GM19025 (cell line): Measurements from ENCODE around the gene PRSS58.

Source experiments
- ATAC-seq: cut with Tn5 transposase; IDR thresholded peaks from one replicate; pipeline ENCODE4 v1.9.1; 2021; ENCODE audit warnings: mild to moderate bottlenecking, low read depth, moderate library complexity; ENCODE audit not compliant: unreplicated experiment

PRSS58 gene, protein sequence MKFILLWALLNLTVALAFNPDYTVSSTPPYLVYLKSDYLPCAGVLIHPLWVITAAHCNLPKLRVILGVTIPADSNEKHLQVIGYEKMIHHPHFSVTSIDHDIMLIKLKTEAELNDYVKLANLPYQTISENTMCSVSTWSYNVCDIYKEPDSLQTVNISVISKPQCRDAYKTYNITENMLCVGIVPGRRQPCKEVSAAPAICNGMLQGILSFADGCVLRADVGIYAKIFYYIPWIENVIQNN

DNA sequence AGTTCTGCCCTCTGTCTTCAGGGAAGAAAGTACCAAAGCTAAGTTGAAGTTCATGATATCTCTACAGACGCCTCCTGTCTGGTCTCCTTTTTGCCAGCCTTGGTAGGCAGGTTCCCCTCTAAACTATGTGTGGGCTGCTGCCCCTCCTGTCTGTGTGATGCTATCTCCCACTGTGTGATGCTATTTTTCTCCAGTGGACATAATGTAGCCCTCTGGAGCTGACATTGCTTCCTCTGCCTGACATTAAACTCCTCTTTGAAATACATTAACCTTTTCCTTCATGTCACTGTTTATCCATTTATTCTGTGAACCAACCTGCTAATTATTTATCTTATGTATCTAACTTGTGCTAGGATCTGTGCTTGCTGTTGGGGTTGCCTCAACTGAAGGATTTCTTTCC lies at the start of gene PRSS58:
TSS of gene PRSS58 (minus strand) at position 101 of the 400 bp plus-strand sequence. CDS start 351 bp downstream, outside the sequence.
- ATAC-seq, result no peak

DNA sequence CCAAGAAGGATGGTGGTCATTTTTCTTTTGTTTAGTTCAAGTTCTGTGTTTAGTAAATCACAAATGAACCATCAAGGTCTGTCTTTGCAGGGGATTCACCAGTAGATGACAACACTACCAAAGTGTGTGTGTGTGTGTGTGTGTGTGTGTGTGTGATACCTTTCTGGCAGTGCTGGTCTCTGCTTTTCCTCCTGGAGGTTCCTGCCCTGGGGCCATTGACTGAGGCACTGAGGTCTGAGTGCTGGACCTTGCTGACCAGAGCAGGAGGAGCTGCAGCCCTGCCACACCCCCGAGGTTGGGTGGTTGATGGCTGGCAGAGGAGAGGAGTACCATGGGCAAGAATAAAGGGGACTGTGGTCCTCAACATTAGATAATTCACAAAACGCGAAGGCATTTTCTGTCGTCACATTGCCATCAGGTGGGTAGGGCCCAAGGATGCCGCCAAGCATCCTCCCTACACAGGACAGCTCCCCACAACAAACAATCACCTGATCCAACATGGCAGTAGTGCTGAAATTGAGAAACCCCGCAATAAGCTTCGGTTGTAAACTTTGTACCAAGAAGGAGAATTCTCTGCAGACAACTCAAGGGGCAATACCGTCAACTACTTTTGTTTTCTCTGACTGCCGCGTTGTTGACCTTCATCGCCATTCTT lies 49.5 kb upstream of the PRSS58 start:
- ATAC-seq, result no peak

DNA sequence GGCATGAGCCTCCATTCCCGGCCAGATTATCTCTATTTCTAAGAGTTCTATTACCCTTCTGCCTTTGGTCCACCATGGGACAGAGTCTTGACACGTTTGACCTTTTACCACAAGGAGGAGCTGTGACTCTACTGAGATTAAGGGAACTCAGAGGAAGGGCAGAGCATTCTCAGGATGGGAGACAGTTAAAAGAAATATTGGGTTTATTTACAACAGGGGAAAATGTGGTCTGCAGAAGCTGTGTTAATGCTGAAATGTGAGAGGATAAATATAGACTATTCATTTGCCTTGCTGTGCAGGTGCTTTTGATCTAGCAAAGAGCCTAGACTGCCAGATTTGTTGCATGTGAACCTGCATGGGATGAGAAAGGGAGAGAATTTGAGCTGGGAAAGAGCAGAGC lies 45.8 kb upstream of the PRSS58 start:
- ATAC-seq, result no peak

DNA sequence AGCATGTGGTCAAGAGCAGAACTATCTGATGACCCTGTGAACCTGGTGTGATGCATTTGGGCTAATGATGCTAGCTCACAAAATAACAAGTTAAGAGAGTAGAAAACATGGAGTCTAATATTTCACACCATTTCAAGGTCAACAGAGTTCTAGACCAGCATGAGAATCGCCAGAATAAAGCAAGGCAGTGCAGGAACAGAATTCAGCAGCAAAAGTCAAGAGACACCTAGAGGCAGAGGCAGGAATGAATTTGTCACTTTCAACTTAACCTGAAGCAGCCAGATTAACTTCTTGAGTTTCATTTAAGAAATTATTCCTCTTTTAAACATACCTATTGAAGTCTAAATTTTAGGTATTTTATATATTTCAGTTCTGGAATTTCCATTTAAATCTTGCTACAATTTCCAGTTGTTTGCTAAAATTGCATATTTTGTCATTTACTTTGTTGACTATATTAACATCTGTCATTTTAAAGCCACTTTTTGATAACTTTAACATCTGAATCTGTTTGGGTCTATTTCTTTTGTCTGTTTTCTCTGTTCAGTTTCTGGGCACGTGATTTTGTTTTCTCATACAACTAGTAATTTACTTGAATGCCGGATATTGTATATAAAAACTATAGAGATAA lies 44.2 kb upstream of the PRSS58 start:
- ATAC-seq, result no peak

DNA sequence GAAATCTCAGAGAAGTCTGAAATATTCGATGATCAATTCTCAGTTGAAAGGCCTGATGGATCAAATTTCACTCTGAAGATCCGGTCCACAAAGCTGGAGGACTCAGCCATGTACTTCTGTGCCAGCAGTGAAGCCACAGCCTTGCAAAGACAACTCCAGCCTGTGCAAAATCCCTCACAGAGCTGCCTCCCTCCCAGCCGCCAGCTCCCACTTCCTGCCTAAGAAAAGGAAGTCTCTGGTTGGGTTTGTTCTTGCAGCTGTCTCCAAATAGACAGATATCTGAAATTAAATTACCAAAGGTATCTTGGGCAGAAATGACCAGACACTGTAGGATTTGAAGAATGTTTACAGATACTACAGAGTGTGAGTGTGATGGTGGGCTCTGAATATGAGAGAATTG lies 43.4 kb upstream of the PRSS58 start:
- ATAC-seq, result no peak

DNA sequence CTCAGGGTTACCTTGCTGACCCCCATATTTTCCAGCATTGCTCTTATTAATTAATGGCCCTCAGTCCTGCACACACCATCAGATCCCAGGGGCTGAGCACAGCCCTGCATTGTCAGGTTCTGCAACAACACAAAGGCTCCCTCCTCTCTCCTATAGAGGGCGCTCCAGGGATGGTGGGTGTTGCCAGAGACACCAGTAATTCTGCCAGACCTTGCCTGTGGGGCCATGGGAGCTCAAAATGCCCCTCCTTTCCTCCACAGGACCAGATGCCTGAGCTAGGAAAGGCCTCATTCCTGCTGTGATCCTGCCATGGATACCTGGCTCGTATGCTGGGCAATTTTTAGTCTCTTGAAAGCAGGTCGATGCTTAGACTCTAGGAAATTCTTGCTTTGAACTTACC lies 42.8 kb upstream of the PRSS58 start:
- no peak for ATAC-seq

DNA sequence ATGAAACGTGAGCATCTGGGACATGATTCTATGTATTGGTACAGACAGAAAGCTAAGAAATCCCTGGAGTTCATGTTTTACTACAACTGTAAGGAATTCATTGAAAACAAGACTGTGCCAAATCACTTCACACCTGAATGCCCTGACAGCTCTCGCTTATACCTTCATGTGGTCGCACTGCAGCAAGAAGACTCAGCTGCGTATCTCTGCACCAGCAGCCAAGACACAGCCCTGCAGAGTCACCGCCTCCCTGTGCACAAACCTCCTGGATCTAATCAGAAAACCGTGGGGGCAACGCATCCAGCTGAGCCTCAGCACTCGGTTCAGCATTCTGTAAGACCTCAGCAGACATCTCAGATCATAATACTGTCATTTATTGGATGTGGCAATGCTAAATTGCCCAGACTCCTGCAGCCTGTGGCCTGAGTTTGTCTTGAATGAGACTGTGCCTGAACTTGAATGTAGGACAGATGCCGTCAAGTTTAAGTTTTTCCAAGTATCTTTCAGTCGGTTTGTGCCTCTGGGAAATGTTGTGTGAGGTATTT lies 41.5 kb upstream of the PRSS58 start:
- no peak for ATAC-seq

DNA sequence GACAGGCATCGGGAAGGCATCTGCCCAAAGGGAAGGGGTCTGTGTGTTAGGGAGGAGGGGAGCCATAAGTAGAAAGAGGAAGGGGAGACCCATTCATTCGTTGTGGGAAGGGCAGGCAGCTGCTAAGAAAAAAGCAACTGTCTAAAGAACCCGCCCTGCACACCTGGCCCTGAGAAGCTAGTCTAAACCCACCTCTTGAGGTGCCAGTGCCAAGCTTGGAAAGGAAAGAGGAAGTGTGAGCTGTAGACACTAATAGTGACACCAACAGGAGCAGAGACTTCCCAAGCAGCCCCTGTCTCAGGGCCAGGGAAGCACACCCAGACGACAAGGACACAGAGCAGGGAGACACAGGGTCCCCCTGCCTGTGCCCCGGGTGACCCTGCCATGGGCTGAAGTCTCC lies 40.8 kb upstream of the PRSS58 start:
- no peak for ATAC-seq

DNA sequence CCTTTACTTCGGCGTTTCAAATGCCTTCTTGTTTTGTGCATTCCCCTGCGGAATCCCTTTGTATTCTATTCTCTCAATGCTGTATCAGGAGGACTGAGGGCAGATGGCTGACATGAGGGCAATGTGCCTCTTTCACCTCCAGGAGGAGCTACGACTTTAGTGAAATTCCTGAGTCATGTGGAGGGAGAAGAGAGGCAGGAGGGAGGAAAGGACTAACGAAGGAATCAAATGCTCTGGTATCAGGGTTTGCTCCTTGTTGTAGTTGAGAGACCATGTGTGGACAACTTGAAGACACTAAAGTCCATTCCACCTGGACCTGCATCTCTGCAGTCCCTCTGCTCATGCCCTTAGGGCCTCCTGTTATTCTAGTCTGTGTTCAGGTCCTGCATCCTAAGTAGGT lies 40.2 kb upstream of the PRSS58 start:
- no peak for ATAC-seq

DNA sequence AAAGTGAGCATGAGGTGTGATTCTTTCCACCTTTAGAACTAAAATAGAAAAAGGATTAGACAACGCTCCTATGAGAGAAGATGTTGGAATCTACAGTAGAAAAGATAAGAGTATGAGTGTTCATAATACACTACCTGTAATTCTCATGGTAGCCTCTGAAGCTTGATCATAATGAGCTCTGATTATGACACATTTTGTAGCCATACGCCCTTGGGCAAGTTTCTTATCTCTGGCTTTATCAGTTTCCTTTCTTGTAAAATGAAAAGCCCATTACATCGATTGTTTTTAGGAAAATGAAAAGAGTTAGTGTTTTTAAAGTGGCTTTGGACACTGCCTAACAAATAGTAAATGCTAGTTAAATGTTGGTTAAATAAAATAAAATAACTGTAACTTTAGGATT lies 22.4 kb upstream of the PRSS58 start:
- ATAC-seq, result no peak

DNA sequence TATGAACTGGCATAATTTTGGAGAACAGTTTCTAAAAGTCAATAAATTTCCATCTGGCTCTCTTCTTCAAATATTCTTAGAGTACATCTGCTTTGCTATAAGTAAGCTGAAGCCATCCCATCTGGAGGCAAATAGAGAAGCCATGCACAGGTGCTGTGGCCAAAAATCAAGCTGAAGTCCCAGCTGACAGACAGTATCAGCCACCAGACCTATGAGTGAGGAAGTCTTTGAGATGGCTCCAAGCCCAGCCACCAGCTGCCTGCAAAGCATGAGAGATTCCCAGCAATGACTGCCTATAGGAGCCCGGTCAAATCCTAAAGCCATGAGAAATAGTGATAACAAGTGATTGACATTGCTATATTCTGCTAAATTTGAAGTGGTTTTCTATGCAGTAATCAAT lies 21.7 kb upstream of the PRSS58 start:
- ATAC-seq, result no peak

DNA sequence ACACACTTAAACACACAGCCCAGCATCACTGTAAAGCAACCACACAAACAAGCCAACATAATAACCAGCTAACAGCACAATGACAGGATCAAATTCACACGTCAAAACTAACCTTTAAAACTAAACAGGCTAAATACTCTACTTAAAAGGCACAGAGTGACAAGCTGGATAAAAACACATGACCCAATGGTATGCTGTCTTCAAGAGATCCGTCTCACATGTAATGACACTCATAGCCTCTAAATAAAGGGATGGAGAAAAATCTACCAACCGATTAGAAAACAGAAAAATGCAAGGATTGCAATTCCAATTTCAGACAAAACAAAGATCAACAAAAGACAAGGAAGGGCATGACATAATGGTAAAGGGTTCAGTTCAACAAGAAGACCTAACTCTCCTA lies 17.2 kb upstream of the PRSS58 start:
- ATAC-seq, result no peak

DNA sequence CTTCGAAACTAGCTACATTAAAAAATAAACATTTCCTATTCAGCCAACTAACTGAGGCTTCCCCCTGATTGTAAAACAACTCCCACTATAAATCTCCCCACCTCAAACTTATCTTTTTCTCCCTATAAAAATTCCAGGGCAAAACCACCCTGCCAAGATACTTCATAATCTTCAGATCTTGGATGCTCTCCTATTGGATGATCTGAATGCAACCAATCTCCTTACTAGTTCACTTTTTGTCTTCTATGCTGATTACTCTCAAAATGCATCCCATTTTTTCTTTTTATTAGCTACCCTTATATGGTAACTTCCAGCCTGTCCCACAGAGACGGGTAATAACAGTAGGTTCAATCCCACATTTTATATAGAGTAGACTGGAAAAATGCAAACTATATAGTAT lies 15.0 kb upstream of the PRSS58 start:
- no peak for ATAC-seq

DNA sequence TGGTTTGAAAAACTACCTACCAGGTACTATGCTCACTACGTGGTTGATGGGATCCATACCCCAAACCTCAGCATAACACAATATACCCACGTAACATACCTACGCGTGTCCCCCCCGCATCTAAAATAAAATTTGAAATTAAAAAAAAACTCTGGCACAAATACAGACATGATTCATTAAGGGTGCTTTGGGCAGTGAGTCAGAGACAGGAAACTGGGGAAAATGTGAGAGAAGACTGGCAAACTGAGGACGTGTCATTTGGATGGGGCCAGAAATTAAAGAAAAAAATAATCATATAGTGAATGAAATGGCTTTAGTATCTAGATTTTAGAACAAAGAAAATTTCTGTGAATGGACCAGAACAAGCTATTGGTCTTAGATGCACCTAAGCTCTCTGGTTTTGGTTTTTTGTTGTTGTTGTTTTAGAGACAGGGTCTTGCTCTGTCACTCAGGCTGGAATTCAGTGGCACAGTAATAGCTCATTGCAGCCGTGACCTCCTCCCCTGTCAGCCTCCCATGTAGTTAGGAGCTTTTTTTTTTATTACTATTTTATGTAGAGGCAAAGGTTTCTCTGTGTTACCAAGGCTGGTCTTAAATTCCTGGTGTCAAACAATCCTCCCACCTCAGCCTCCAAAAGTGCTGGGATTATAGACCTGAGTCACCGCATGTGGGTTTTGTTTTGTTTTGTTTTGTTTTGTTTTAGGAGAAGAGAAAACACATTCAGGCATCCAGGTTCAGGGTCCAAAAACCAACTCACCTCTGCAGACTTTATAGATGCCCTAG lies 5.9 kb upstream of the PRSS58 start:
- ATAC-seq, result no peak

DNA sequence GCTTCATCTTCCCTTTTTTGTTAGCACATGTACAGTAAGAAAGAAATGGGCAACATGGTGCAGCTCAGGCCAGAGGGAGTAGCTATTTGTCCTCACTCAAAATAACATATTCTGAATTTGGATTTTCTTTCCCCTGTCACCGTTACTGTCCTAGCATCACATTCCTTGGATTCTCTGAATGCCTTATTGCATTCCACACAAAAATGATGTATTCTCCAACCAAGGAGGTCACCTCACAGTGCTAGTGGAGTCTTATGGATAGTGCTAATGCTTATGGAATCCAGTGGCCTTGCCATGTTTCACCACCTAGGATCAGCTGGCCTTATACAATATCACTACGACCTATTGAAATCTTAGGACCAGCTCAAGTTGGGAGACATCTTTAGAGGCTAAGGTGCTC lies 7.2 kb downstream of the PRSS58 start:
- ATAC-seq, result no peak

DNA sequence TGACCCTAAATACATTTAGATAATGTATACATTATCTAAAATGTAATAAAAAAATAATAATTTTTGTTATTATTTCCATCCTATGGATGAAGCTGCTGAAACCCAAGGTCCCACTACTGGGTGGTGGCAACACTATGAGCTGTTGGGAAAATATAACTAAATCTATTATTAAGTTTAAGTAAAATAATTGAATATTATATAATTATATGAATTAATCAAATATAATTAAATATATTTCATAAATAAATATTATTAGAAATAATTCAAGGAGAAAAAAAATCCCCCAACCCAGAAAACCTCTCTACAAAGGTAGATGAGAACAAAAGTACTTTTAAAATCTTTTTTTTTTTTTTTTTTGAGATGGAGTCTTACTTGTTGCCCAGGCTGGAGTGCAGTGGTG lies 7.9 kb downstream of the PRSS58 start:
- ATAC-seq, result no peak

DNA sequence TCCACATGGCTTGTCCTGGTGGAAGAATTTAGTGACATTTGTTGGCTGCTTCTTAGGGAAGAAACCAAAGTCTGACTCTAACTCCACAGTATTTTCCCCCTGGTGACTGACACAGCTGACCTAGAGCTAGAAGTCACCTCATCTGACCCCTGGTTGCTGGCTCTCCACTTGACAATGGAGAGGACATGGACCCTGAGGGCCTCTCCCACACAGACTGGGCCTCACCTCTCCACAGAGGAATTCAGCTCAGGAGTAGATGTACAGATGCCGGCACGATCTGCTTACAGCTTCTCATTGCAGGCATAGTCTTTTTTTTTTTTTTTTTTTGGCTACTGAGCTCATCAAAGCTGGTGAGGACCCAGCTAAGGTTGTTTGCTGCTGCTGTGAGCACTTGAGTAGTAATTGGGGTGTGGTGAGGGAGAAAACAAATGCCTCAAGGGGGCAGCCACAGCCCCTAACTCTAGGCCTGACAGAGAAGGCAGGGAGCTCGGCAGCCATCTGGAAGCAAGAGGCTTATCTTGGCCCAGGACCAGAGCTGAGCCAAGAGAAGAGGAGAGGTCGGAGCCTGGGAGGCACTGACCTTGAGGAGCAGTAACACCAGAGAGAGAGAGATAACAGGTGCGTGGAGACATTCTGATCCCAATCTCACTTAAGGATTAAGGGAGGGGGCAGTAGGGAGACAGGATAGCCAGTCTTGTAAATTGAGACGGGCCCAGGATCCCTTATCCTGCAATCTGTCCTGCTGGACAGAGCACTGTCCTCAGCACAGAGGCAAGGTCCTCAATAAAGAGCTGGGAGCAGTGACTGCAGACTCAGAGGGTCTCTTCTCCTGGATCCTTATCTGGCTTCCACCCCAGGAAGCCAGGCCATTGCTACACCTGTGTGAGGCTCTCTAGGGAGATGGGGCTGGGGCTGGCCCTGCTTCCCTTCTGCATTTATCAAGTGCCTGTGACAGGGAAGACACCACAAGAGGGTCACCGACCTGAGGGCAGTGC lies 9.4 kb downstream of the PRSS58 start:
- no peak for ATAC-seq

DNA sequence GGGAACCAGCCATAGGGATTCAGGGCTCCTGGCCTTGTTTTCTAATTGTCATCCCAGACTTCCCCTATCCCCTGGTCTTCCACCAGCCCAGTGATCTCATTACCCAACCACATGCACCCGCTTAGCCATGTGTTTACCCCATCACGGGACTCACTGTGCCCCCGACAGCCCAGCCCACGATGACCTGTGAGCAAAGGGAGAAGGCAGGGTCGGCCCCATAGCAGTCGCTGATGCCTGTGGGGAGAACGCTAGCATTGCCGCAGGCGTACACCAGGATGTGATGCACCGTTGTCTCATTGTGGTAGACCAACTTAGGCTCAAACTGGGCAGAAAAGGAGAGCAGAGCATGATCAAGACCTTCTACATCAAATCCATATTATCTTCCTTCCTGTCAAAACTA lies 14.0 kb downstream of the PRSS58 start:
- no peak for ATAC-seq

DNA sequence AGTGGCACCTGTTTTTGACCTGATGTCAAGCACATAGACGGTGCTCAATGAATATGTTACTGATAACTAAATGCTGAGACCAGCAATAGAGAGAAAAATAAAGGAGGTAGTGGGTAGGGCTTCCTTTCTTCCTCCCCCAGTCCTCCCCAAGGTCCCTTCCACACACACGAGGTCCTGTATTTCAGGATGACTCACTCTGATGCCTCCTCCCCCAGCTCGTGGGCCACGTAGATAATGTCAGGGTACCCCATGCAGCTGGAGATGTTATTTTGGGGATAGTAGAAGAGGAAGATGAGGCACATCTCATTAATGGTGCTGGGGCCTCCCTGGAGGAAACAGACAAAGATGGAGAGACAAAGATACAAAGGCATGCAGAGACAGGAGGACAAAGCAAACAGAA lies 17.3 kb downstream of the PRSS58 start:
- ATAC-seq, result no peak

DNA sequence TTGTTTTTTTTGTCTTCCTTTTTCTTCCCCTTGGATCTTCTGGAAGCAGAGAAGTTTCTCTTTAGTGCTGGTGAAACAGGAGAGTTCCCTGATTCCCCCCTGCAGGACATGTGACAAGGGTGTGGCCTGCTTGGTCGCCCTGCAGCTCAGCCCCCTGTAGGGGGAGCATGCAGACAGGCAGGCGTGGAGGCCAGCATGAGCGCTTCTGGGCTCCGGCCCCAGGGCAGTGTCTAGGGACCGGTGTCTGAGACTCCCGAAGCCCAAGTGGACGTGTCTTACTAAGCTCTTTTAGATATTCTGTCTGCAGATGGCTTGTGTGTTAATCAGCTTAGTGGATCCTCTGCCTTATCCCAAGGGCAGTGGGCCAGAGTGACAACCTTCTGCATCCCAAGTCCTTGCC lies 26.1 kb downstream of the PRSS58 start:
- no peak for ATAC-seq
